Esophagus squamous epithelium (tissue), 5 donors: ENCODE measurements around the gene CCDC33. TPM values are rescaled to one million over a fixed set of nuclear protein-coding genes. Genes with fewer than 3 reads are reported as not detected.

Experiments
- DNase-seq: peaks from one replicate; lab custom pipeline; 2025; lab: John Stamatoyannopoulos, UW
- H3K27ac ChIP-seq, 4 donors: fragments of 200-600 bp; sonication (generic); one replicate each; pipeline ENCODE4 v1.5.1; 2016 to 2019; ENCODE audit warnings: mild to moderate bottlenecking in 1 of 4
- H3K27me3 ChIP-seq, 4 donors: fragments of 200-600 bp; sonication (generic); 1 replicate in 3 of 4; 2 replicates in 1 of 4; pipeline versions ENCODE4 v1.5.1 to v1.6.0; 2017 to 2021; ENCODE audit warnings: antibody characterized with exemption in 1 of 4
- H3K36me3 ChIP-seq, 3 donors: fragments of 200-600 bp; sonication (generic); one replicate each; pipeline ENCODE4 v1.5.1; 2016 to 2019
- H3K4me1 ChIP-seq, 3 donors: fragments of 200-600 bp; sonication (generic); one replicate each; pipeline ENCODE4 v1.5.1; 2017 to 2019
- H3K4me3 ChIP-seq, 4 donors: fragments of 200-600 bp; sonication (generic); 1 replicate in 3 of 4; 2 replicates in 1 of 4; pipeline ENCODE4 v1.5.1; 2016 to 2019; ENCODE audit warnings: mild to moderate bottlenecking in 2 of 4, moderate library complexity in 1 of 4
- H3K9me3 ChIP-seq, 3 donors: fragments of 200-600 bp; sonication (generic); one replicate each; pipeline ENCODE4 v1.5.1; 2016 to 2019
- POLR2A ChIP-seq, 4 donors: fragments of 450-650 bp; IDR thresholded peaks; one replicate each; pipeline ENCODE4 v1.6.1; 2017; ENCODE audit warnings: antibody characterized with exemption in 4 of 4, mild to moderate bottlenecking in 4 of 4, moderate library complexity in 3 of 4
- WGBS, 2 donors: methylation state at CpG; one replicate each; pipeline ENCODE4 v1.1.5; 2018; 5-methylcytosine and 5-hydroxymethylcytosine counted together
- intact Hi-C: fragments of 100-400 bp; cut with DNase I; formaldehyde crosslinking; loops from one replicate; pipeline ENCODE4 v1.15.0; 2022
- total RNA-seq, 4 donors: library from RNA; depleted of rRNA; stranded (reverse); fragments of >200 nt; gene quantifications; one replicate each; pipeline ENCODE4 v1.1.0, GENCODE V29; 2016
- TF ChIP-seq, protein P1 (sequence below), 6 experiments: fragments of 450-650 bp in 4 of 6; fragments of 200-600 bp in 2 of 6; sonication (generic) in 2 of 6; IDR thresholded peaks; one replicate each; pipeline ENCODE4 v1.5.1; 2016 to 2019; ENCODE audit warnings: antibody characterized with exemption in 6 of 6, mild to moderate bottlenecking in 4 of 6, moderate library complexity in 4 of 6
- donor health status: DM: yes; HTN: yes; CAD: no.

Gene CCDC33
- total RNA-seq, 4 donors from 2014 or later, result not detected

DNA sequence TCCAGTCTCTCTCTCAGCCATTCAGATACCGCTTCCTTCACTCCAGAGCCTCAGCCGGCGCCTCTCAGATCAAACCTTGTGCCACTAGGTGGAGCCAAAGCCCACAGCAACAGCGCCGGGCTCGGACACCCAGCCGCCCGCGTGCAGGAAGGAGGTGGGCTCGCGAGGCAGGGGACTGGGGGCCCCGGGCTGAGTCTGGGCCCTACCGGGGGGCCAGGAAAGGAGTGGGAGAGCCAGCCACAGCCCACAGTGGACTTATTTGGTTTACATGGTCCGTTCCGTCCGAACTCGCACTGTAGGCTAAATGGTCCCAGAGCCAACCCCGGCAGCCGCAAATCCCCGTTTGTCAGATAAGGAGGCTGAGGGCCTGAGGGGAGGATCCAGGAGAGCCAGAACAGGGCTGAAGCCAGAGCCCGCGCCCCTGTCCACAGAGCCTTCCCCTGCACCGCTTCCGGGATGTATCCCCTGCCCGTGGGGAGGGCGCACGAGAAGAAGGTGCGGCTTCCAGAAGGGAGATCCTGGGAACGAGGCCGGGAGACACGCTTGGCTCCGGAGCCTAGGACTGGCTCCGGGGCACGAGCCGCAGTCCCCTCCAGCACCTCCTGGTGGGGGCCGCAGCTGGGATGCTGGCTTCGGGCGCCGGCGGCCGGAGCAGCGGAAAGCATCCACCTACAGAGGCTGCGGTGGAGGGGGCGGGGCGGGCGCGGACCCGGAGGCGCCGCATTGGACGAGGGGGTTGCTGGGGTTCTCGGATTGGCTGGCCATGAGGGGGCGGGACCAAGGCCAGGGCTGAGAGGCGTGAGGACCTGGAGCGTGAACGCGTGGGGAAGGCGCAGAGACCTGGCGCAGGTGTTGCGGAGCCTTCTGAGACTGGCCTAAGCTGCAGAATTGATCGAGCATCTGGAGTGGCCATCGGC lies 137.9 kb downstream of the CCDC33 start:
- WGBS, 2 donors, result 0% methylated on average over 4 to 7 of the region's 62 CpGs
- H3K27ac ChIP-seq, result peak overlapping the region; percentile 29 to 79 (median 70)

DNA sequence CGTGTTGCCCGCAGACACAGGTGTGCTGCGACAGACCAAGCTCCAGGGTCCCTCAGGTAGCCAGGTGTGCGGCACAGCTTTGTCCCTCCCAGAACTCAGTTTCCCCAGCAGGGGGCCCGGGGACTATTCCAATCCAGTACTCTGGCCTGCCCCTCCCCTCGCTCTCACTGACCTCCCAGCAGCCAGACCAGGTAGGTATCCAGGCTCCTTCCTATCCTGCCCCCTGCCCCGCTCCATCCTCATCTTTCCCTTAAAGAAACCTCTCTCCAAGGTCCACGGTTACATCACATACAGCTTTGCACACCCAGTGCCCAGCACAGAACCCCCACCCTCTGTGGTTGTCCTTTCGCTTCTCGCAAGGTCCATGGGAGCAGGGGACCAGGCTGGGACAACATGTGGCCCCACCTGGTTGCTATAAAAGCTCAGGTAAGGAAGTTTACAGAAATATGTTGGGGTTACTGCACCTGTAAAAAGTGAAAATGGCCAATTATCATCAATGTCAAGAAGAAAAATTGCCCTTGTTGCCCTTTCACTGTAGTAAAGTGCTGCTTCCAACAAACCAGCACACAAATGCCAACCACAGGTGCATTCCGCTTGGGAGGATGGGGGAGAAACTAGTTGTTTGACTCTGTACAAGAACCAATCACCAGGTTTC lies 138.6 kb downstream of the CCDC33 start:
- TF ChIP-seq, protein P1, sequence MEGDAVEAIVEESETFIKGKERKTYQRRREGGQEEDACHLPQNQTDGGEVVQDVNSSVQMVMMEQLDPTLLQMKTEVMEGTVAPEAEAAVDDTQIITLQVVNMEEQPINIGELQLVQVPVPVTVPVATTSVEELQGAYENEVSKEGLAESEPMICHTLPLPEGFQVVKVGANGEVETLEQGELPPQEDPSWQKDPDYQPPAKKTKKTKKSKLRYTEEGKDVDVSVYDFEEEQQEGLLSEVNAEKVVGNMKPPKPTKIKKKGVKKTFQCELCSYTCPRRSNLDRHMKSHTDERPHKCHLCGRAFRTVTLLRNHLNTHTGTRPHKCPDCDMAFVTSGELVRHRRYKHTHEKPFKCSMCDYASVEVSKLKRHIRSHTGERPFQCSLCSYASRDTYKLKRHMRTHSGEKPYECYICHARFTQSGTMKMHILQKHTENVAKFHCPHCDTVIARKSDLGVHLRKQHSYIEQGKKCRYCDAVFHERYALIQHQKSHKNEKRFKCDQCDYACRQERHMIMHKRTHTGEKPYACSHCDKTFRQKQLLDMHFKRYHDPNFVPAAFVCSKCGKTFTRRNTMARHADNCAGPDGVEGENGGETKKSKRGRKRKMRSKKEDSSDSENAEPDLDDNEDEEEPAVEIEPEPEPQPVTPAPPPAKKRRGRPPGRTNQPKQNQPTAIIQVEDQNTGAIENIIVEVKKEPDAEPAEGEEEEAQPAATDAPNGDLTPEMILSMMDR (IDR thresholded peaks at IDR 0.05), result peak in 1 of 6 experiments; percentile 20
- TF ChIP-seq POLR2A (IDR thresholded peaks at IDR 0.05), result no peak
- Histone ChIP-seq H3K9me3 (no peaks in the 10 kb centered on the region), H3K27me3 (no peaks in the 10 kb centered on the region), H3K4me1 (peaks cover 8 to 30% (median 12%) of the 10 kb centered on the region in 3 donors), H3K27ac (peak overlapping the region in 1 of 4 donors; percentile 79), H3K36me3 (no peaks in the 10 kb centered on the region), H3K4me3 (peak overlapping the region in 3 of 4 donors; percentile 56 to 77 (median 71))
- 19 to 20% methylated on average over 7 to 10 of the region's 11 CpGs for WGBS, 2 donors
- DNase-seq, result no peak
- intact Hi-C loops, result loop anchor here (5.0 to 10.0 kb wide), 2 partner anchors 248 to 390 kb away; no protein-coding TSS in a partner anchor

More for the DNA sequence above, 137.9 kb downstream of the CCDC33 start:
- H3K9me3 ChIP-seq, result no peaks in the 10 kb centered on the region
- no peaks in the 10 kb centered on the region for H3K36me3 ChIP-seq
- DNase-seq, result peak; percentile 56
- no peaks in the 10 kb centered on the region for H3K27me3 ChIP-seq
- TF ChIP-seq, protein P1 (IDR thresholded peaks at IDR 0.05), result peak; percentile 83 to 94 (median 87)
- TF ChIP-seq POLR2A (IDR thresholded peaks at IDR 0.05), result no peak
- intact Hi-C loops, result loop anchor here (10.0 kb wide), 1 partner anchor 391 kb away; no protein-coding TSS in a partner anchor
- peak overlapping the region; percentile 36 to 77 (median 64) for H3K4me3 ChIP-seq
- H3K4me1 ChIP-seq, result peaks cover 8 to 29% (median 12%) of the 10 kb centered on the region in 3 donors

DNA sequence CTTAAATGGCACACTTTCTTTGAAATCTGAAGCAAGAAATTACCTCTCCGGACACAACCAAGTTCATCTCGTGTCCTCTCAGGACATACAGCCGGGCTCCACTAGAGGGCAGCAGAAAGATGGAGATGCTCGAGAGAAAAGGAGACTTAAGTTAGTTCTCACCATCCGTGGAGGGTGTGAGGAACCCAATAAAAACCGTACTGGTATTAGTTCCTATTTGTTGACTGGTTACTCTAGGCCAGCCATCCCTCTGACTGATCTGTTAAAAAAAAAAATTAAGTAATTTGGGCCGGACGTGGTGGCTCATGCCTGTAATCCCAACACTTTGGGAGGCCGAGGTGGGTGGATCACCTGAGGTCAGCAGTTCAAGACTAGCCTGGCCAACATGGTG lies 139.2 kb downstream of the CCDC33 start:
- no peak overlapping the region for H3K4me3 ChIP-seq
- H3K36me3 ChIP-seq, result no peaks in the 10 kb centered on the region
- H3K27ac ChIP-seq, result no peak overlapping the region
- no peak for DNase-seq
- H3K27me3 ChIP-seq, result no peaks in the 10 kb centered on the region
- H3K4me1 ChIP-seq, result peaks cover 8 to 30% (median 12%) of the 10 kb centered on the region in 3 donors
- no peaks in the 10 kb centered on the region for H3K9me3 ChIP-seq
- TF ChIP-seq POLR2A (IDR thresholded peaks at IDR 0.05), result no peak
- TF ChIP-seq, protein P1 (IDR thresholded peaks at IDR 0.05), result peak; percentile 71 to 89 (median 86)
- intact Hi-C loops, result loop anchor here (5.0 to 10.0 kb wide), 2 partner anchors 247 to 390 kb away; no protein-coding TSS in a partner anchor
- 9 to 14% methylated on average over 7 to 9 of the region's 9 CpGs for whole genome bisulfite sequencing, 2 donors

DNA sequence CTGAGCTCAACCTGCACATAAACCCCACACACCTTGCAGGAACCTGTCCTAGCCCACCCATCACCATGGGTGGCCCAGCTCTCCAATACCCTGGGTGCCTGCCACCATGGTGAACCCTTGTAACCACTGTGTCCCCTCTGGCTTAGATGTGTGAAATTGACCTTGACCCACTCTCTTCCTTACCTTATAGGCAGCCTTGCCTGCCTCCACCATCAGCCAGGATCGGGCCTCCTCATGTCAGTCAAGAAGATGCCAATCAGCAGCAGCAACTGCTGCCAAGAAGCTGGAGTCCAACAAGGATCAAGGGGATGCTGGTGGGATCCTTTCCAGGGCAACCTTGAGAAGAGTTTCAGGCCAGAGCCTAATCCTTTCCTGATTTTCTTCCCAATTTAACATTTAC lies 140.1 kb downstream of the CCDC33 start:
- intact Hi-C loops, result loop anchor here (5.0 to 10.0 kb wide), 2 partner anchors 246 to 389 kb away; no protein-coding TSS in a partner anchor
- no peak overlapping the region for H3K27ac ChIP-seq
- H3K4me3 ChIP-seq, result no peak overlapping the region
- H3K36me3 ChIP-seq, result no peaks in the 10 kb centered on the region
- WGBS, 2 donors, result 50 to 100% methylated on average over 1 of the region's 1 CpG
- no peak for DNase-seq
- H3K27me3 ChIP-seq, result peaks cover 0 to 7% (median 0%) of the 10 kb centered on the region in 4 donors
- TF ChIP-seq POLR2A (IDR thresholded peaks at IDR 0.05), result no peak
- TF ChIP-seq, protein P1 (IDR thresholded peaks at IDR 0.05), result no peak
- no peaks in the 10 kb centered on the region for H3K9me3 ChIP-seq
- peaks cover 8 to 30% (median 12%) of the 10 kb centered on the region in 3 donors for H3K4me1 ChIP-seq
